GM21576 (cell line): ENCODE measurements around the gene ERGIC1.

Experiments
- ATAC-seq: cut with Tn5 transposase; IDR thresholded peaks from one replicate; pipeline ENCODE4 v1.9.1; 2021; ENCODE audit warnings: mild to moderate bottlenecking, moderate library complexity; ENCODE audit not compliant: unreplicated experiment

ERGIC1 gene

DNA sequence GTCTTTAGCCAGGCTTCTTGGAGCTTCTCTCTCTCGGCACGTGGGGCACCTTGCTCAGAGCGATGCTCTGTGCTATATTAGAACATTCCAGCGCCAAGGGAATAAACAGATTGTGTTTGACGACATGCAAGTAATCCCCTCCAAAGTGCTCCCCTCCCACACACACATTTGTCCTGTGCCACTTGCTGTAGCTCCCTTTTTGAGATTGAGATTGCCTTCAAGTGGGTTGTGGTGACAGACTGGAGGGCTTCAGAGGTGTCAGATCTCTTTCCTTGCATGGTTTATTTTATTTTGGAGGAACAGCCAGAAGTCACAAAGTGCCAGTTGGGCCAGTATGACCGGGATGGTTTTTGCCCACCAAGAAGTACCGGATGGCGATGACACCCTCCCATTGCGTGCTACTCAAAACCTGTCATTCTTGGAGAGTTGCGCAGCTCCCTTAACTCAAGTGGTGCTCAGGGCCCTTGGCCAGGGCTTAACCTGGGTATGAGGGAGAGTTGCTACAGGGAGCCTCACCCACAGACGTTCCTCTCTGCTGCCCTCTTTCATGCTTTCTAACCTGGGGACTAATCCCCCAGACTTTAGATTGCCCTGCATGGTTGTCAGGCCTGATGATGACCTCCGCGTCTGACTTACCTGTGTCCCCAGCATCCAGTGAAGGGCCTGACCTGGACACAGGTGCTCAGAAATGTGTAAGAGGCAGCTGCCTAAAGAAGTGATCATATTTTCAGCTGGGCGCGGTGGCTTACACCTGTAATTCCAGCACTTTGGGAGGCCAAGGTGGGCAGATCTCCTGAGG is 106.4 kb downstream of the ERGIC1 start:
- no peak for ATAC-seq

DNA sequence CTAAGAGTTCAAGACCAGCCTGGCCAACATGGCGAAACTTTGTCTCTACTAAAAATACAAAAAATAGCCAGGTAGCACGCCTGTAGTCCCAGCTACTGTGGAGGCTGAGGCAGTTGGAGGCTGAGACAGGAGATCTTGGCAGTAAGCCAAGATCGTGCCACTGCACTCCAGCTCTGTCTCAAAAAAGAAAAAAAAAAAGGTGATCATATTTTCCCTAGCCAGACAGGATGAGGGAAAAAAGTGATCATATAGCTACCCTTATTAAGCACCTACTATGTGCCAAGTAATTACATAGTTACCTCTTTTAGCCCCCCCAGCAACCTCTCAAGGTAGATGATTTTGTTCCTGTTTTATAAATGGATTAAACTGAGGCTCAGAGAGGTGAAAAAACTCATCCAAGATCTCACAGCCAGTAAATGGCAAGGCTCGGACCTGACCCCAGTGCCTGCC is 107.0 kb downstream of the ERGIC1 start:
- ATAC-seq: no peak

GRCh38 chr5:172942556-172942955 is 108.5 kb downstream of the ERGIC1 start:
- ATAC-seq: no peak

GRCh38 chr5:172943283-172943841 is 109.3 kb downstream of the ERGIC1 start:
- ATAC-seq: no peak

- ATAC-seq: no peak
Measured at GRCh38 chr5:172943906-172944305, 109.9 kb downstream of the ERGIC1 start.

DNA sequence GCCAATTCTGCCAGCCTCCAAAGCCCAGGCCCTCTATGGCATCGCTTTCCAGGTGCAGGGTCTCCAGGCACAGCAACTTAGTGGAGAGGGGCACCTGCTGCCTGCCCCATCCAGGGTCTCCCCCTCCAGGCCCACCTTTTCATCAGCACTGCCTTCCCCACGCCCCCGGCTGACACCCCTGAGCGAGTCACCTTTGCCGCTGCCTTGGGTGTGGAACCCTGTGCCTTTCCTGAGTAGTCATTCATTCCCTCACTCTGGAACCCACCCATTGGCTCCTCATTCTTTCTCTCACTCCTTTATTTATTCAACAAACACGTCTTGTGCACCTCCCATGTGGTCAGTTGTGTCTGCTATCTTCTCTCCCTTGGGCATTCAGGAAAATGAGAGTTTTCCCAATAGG is 110.7 kb downstream of the ERGIC1 start:
- ATAC-seq: no peak

DNA sequence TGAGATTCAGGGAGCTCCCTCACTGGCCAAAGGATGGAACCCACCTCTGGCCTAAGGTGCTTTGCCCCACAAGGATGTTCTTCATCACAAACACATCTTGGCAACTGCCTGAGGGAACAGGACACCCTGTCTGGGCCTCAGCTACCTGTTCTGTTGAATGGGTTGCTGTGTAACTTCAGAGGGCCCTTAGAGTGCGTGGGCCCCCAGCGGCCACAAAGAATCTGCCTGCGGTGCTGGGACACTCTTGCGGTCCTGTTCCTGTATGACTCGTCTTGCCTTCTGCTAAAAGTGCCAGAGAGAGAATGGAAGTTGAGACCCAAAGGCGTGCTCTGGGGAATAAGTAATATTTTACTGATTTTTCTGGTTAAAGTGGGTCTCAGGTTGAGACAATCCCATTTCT is 111.1 kb downstream of the ERGIC1 start:
- no peak for ATAC-seq

GRCh38 chr5:172946146-172946545 is 112.1 kb downstream of the ERGIC1 start:
- ATAC-seq: no peak

DNA sequence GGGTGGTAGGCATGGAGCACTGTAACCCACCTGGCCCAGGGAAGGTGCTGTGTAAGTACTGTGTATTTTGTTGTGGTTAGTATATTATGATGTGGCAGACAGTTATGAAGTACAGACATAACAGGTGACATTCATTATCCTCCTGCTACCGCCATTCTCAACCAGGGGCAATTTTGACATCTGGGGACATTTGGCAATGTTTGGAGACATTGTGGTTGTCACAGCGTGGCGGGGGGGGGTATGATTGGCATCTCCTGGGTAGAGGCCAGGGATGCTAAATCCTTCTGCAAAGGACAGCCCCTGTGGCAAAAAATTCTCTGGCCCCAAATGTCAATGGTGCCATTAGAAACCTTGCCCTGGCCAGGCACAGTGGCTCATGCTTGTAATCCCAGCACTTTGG is 115.4 kb downstream of the ERGIC1 start:
- ATAC-seq: no peak

DNA sequence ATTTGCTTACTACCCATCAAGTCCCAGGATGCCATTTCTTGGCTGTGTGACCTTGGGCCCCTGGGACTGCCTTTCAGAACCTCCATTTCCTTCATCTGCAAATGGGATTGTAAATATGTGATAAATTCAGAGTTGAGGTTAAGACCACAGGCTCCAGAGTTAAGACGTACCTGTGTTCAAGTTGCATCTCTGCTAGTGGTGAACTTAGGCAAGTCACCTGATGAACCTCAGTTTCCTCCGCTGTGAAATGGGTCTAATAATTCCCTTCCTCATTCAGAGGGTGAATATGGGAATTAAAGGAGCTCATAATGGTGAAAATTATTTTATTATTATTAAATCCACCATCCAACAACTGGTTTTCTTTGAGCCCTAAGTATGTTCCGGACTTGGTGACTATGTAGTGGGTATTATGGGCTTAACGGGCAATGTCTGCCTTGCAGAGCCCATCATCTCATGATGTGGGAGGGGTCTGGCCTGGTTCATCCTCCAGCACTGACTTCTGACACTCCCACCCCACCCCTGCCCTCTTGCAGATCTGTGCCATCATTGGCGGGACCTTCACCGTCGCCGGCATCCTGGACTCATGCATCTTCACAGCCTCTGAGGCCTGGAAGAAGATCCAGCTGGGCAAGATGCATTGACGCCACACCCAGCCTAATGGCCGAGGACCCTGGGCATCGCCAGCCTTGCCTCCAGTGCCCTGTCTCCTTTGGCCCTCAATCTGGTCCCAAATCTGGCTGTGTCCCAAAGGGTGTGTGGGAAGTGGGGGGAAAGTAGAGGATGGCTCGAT is 116.3 kb downstream of the ERGIC1 start:
- ATAC-seq: no peak

DNA sequence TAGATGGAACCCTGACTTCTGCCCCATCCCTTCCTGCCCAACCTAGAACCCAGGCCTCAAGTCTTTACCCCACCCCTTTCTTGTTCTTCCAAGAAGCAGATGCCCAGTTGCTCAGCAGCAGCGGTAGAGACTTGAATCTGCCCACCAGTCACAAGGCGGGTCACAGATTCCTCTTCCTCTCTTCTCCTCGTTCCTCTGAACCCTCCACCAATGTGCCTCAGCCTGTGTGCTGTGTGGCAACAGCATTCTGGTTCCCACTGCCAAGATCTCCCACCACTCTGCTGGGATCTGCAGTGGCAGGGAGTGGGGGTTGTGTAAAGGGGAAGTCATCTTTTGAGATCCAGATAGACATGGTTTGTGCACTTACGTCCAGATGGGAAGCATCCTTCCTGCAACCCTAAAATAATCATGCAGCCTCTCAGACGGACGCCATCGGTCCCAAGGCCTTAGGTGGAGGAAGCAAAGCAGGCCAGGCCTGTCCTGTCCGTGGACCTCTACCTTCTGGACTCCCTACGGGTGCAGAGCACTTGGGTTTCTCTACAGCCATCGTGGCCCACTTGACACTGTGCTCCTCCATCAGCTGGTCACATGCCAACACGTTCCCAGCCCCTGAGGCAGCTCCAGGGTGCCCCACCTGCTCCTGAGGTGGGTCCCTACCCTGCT is 117.5 kb downstream of the ERGIC1 start:
- no peak for ATAC-seq

GRCh38 chr5:172952034-172952511 is 118.0 kb downstream of the ERGIC1 start:
- no peak for ATAC-seq

DNA sequence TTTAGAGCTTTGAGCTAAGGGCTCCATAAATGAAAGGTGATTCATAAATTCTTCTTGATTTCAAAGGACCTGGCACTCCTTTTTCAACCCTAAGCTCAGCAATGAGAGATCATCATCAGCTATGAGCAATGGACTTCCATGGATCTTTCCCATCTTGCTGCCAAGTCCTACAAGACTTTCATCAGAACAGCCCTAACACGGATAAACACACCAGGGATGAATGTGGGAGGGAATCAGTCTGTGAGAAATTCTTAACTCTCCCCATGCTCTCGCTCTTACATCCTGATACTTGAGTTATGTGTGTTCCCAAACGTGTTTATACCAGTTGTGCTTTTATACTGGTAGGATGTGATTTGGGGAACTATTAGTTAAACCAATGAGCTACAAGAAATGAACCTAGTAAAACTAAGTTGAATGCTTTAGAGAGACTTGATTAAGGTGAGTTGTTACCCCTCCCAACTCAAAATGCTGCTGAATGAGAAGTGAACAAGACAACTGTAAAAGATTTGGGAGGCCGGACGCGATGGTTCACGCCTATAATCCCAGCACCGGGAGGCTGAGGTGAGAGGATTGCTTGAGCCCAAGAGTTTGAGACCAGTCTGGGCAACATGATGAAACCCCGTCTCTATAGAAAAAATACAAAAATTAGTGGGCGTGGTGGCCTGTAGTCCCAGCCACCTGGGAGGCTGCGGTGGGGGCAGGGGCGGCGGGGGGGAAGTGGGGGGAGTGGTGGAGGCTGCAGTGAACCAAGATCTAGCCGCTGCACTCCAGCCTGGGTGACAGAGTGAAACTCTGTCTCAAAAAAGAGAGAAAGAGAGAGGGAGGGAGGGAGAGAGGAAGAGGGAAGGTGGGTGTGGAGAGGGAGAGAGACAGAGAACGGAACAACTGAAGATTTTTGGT is 120.0 kb downstream of the ERGIC1 start:
- ATAC-seq: no peak

DNA sequence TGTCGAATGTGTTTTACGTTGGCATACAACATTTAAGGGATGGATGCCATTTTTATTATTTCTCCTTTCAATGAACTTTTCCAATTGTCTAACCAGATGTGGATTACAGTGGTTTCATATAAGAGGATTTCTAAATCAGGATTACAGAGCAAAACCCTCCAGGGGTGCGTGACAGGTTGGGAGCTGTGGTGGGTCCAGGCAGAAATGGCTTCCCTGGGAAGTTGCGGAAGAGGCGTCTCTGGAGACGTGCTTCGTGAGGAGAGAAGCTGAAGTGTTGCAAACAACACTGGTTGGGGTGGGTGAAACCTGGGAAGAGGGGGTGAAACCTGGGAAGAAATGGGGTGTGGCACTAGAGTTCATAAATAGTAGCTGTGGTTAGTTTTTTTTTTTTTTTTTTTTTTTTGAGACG is 120.7 kb downstream of the ERGIC1 start:
- ATAC-seq: no peak

DNA sequence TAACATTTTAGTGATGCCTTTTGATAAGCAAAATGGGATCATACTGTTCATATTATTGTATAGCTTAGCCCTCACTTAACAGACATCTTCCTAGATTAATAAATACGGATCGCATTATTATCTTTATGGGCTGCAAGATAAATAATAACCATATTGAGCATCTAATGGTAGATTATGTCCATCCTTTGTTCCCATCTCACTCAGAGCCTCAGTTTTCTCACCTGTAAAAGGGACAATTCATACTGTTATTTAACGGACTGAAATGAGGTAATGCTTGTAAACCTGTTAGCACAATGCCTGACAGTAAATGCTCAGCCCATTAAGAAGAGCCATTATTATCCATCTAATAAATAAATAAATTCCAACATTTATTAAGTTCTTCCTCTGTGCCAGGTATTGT is 122.2 kb downstream of the ERGIC1 start:
- ATAC-seq: no peak

DNA sequence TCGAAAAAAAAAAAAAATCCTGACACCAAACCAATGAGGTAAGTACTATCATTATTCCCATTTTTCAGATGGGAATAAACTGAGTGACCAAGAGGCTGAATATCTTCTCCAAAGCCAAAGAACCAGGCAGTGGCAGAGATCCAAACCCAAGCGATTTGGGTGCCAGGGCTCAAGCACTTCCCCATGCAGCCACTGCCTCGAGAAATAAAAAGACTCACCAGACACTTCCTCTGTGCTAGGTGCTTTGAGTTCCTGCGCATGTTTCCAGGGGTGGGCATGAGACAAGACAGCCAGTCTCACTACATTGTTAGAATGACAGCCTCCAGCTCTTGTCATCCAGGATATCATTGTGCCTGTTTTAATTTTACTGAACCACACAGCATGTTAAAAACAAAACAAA is 122.9 kb downstream of the ERGIC1 start:
- no peak for ATAC-seq

- ATAC-seq: no peak
Measured at GRCh38 chr5:172957458-172957857, 123.4 kb downstream of the ERGIC1 start.

GRCh38 chr5:172958331-172959046 is 124.4 kb downstream of the ERGIC1 start:
- ATAC-seq: peak; percentile 50
